ENCODE results near the gene MYH7B.

Gene MYH7B

GRCh38 chr20:34994509-34995131, 39.0 kb downstream of the MYH7B start:
- DNase-seq: no peak

GRCh38 chr20:34995192-34995591, 39.5 kb downstream of the MYH7B start:
- DNase-seq: no peak

- DNase-seq: no peak
Observed at GRCh38 chr20:34995696-34996095, 40.0 kb downstream of the MYH7B start.

GRCh38 chr20:34996243-34997028, 40.8 kb downstream of the MYH7B start:
- DNase-seq: no peak

GRCh38 chr20:34997131-34997561, 41.5 kb downstream of the MYH7B start:
- no peak for DNase-seq

GRCh38 chr20:34997774-34998173, 42.1 kb downstream of the MYH7B start:
- DNase-seq: no peak

- no peak for DNase-seq
Observed at GRCh38 chr20:34998331-34998950, 42.8 kb downstream of the MYH7B start.

- DNase-seq: no peak
Observed at GRCh38 chr20:34999021-34999451, 43.4 kb downstream of the MYH7B start.

- DNase-seq: no peak
Observed at GRCh38 chr20:34999782-35000181, 44.1 kb downstream of the MYH7B start.

GRCh38 chr20:35000311-35000921, 44.7 kb downstream of the MYH7B start:
- no peak for DNase-seq

GRCh38 chr20:35000922-35001595, 45.4 kb downstream of the MYH7B start:
- DNase-seq: no peak

- no peak for DNase-seq
Observed at GRCh38 chr20:35001596-35002362, 46.1 kb downstream of the MYH7B start.

- no peak for DNase-seq
Observed at GRCh38 chr20:35002426-35003210, 47.0 kb downstream of the MYH7B start.

GRCh38 chr20:35003211-35004031, 47.8 kb downstream of the MYH7B start:
- DNase-seq: no peak

- DNase-seq: no peak
Observed at GRCh38 chr20:35004051-35004725, 48.5 kb downstream of the MYH7B start.

GRCh38 chr20:35004749-35005462, 49.2 kb downstream of the MYH7B start:
- no peak for DNase-seq
